Effector memory CD4-positive, alpha-beta T cell (primary cell): ENCODE measurements around the gene CCNJL.

Experiments used
- DNase-seq, 3 donors: peaks; one replicate each; pipeline ENCODE4 v3.0.0-alpha.2; 2020
- H3K27ac ChIP-seq: 2 replicates; pipeline ENCODE4 v1.7.0; 2013; ENCODE audit warnings: mild to moderate bottlenecking, low read length, moderate library complexity; ENCODE audit not compliant: insufficient read depth, poor library complexity, severe bottlenecking
- H3K27me3 ChIP-seq: replicated peaks from 2 replicates; pipeline ENCODE4 v1.7.0; 2013; ENCODE audit warnings: mild to moderate bottlenecking, low read length; ENCODE audit not compliant: insufficient read depth, control insufficient read depth, poor library complexity, severe bottlenecking
- H3K36me3 ChIP-seq: 2 replicates; pipeline ENCODE4 v1.7.0; 2013; ENCODE audit warnings: mild to moderate bottlenecking, low read length, moderate library complexity; ENCODE audit not compliant: control insufficient read depth, insufficient read depth
- H3K4me1 ChIP-seq: 2 replicates; pipeline ENCODE4 v1.7.0; 2013; ENCODE audit warnings: low read length, mild to moderate bottlenecking; ENCODE audit not compliant: control insufficient read depth, insufficient read depth, poor library complexity, severe bottlenecking
- H3K4me3 ChIP-seq: 2 replicates; pipeline ENCODE4 v1.7.0; 2013; ENCODE audit warnings: low read length, low read depth, mild to moderate bottlenecking; ENCODE audit not compliant: insufficient read depth, poor library complexity, severe bottlenecking
- H3K9me3 ChIP-seq: 2 replicates; pipeline ENCODE4 v1.7.0; 2013; ENCODE audit warnings: mild to moderate bottlenecking, low read length, moderate library complexity; ENCODE audit not compliant: control insufficient read depth
- total RNA-seq, 3 donors: gene quantifications; one replicate each; lab custom pipeline; 2026; lab: John Stamatoyannopoulos, UW

Gene CCNJL, protein sequence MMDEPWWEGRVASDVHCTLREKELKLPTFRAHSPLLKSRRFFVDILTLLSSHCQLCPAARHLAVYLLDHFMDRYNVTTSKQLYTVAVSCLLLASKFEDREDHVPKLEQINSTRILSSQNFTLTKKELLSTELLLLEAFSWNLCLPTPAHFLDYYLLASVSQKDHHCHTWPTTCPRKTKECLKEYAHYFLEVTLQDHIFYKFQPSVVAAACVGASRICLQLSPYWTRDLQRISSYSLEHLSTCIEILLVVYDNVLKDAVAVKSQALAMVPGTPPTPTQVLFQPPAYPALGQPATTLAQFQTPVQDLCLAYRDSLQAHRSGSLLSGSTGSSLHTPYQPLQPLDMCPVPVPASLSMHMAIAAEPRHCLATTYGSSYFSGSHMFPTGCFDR
- total RNA-seq = 0 to 1.7 (median 0) reads per million in 3 donors

DNA sequence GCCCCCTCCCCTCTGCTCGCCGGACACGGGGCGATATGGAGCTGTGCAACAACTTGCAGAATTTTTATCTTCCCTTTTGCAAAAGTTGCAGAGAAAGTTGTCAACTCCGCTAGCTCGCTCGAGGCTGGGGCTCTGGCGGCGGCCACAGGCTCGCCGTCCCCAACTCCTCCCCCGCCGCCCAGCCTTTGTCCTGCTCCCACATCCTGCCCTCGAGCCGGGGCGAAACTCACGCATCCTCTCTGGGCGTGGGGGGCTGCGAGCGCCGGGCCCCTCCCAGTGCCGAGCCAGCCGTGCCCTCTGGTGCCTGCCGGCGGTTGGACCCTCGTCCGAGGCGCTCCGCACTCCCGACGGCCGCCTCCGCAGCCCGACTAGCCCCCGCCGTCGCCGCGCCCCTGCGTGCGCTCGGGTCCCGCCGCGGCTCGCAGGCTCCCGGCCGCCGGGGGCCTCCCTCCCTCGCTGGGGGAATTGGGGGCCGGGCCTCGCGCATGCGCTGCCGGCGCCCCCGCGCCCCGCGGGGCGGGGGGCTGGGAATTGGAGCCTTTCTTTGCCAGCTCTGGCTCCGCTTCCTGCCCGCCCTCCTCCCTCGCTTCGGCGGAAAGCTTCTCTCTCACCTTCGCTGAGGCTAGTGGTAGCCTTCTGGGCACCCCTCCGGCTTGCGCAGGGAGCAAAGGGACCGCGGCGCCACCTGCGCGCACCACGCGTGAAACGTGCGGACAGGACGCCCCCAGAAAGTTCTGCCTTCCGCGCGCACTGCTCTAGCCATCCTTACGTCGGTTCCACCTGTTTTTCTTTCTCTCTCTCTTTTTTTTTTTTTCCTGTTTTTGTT lies at the start of gene CCNJL:
CCNJL (minus strand) TSS at position 431 of the 826 bp plus-strand sequence. CDS start 641 bp downstream, outside the sequence.
- peaks cover 26% of the 10 kb centered on the region for H3K27me3 ChIP-seq
- no peaks in the 10 kb centered on the region for H3K36me3 ChIP-seq
- no peak for DNase-seq
- peaks cover 2% of the 10 kb centered on the region for H3K4me1 ChIP-seq
- H3K4me3 ChIP-seq = no peak within 1 kb of the TSS
- no peaks in the 10 kb centered on the region for H3K9me3 ChIP-seq
- H3K27ac ChIP-seq = no peak within 1 kb of the TSS

GRCh38 chr5:160361624-160362228 lies 49.4 kb upstream of the CCNJL start:
- Histone ChIP-seq H3K27me3 (no peaks in the 10 kb centered on the region), H3K9me3 (no peaks in the 10 kb centered on the region)
- DNase-seq = no peak

GRCh38 chr5:160360310-160360709 lies 47.9 kb upstream of the CCNJL start:
- no peak overlapping the region for H3K4me3 ChIP-seq
- H3K27me3 ChIP-seq = no peaks in the 10 kb centered on the region
- H3K9me3 ChIP-seq = no peaks in the 10 kb centered on the region
- DNase-seq = no peak
- H3K27ac ChIP-seq = no peak overlapping the region
- H3K36me3 ChIP-seq = no peaks in the 10 kb centered on the region
- no peaks in the 10 kb centered on the region for H3K4me1 ChIP-seq

More at GRCh38 chr5:160361624-160362228, 49.4 kb upstream of the CCNJL start:
- Histone ChIP-seq H3K4me3 (no peak overlapping the region), H3K4me1 (no peaks in the 10 kb centered on the region), H3K27ac (no peak overlapping the region), H3K36me3 (no peaks in the 10 kb centered on the region)

DNA sequence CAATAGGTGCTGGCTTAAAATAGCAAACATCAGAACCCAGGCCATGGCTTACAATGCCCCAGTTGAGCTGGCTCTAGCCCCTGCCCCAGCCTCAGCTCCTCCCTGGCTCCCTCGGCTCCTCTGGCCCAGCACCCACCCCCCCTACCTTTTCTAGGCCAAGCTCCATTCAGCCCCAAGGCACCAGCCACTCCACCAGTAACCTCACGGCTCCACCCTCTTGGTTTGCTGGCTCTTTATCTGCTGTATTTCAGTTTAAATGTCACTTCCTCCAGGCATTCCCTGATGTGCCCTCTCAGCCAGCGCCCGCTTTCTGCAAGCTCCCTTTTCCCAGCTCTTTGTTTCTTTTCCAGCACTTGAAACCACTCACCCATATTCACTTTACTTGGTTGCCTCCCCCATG lies 47.5 kb upstream of the CCNJL start:
- H3K36me3 ChIP-seq = no peaks in the 10 kb centered on the region
- H3K9me3 ChIP-seq = no peaks in the 10 kb centered on the region
- no peak overlapping the region for H3K4me3 ChIP-seq
- no peaks in the 10 kb centered on the region for H3K27me3 ChIP-seq
- no peak overlapping the region for H3K27ac ChIP-seq
- no peaks in the 10 kb centered on the region for H3K4me1 ChIP-seq
- DNase-seq = no peak

DNA sequence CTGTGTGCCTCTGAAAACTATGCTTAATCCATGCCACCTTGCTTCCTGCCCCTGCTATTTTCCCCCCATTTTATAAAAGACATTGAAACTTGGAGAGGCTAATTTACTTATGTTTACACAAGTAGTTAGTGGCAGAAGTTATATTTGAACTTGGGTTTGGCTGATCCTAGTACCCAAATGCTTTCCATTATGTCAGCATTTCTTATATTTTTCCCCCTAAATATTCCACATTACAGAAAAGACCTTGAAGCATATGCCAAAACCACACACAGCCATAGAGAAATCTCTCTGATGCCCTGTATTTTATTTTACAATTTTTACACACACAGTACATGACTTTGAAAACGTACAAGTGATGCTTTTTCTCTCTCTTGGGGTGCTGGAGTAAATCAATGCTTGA lies 46.9 kb upstream of the CCNJL start:
- H3K9me3 ChIP-seq = no peaks in the 10 kb centered on the region
- H3K4me3 ChIP-seq = no peak overlapping the region
- no peak overlapping the region for H3K27ac ChIP-seq
- no peaks in the 10 kb centered on the region for H3K27me3 ChIP-seq
- no peaks in the 10 kb centered on the region for H3K36me3 ChIP-seq
- no peak for DNase-seq
- H3K4me1 ChIP-seq = no peaks in the 10 kb centered on the region

GRCh38 chr5:160357861-160358411 lies 45.6 kb upstream of the CCNJL start:
- no peaks in the 10 kb centered on the region for H3K36me3 ChIP-seq
- no peaks in the 10 kb centered on the region for H3K27me3 ChIP-seq
- DNase-seq = no peak
- H3K4me3 ChIP-seq = no peak overlapping the region
- no peak overlapping the region for H3K27ac ChIP-seq
- no peaks in the 10 kb centered on the region for H3K9me3 ChIP-seq
- H3K4me1 ChIP-seq = no peaks in the 10 kb centered on the region

GRCh38 chr5:160357394-160357793 lies 45.0 kb upstream of the CCNJL start:
- no peaks in the 10 kb centered on the region for H3K9me3 ChIP-seq
- DNase-seq = no peak
- H3K4me1 ChIP-seq = no peaks in the 10 kb centered on the region
- no peak overlapping the region for H3K27ac ChIP-seq
- H3K4me3 ChIP-seq = no peak overlapping the region
- no peaks in the 10 kb centered on the region for H3K27me3 ChIP-seq
- no peaks in the 10 kb centered on the region for H3K36me3 ChIP-seq

- H3K4me3 ChIP-seq = no peak overlapping the region
- no peaks in the 10 kb centered on the region for H3K9me3 ChIP-seq
- no peaks in the 10 kb centered on the region for H3K36me3 ChIP-seq
- no peak for DNase-seq
- no peak overlapping the region for H3K27ac ChIP-seq
- no peaks in the 10 kb centered on the region for H3K27me3 ChIP-seq
- no peaks in the 10 kb centered on the region for H3K4me1 ChIP-seq
These were observed 44.4 kb upstream of the CCNJL start for GRCh38 chr5:160356550-160357347.

DNA sequence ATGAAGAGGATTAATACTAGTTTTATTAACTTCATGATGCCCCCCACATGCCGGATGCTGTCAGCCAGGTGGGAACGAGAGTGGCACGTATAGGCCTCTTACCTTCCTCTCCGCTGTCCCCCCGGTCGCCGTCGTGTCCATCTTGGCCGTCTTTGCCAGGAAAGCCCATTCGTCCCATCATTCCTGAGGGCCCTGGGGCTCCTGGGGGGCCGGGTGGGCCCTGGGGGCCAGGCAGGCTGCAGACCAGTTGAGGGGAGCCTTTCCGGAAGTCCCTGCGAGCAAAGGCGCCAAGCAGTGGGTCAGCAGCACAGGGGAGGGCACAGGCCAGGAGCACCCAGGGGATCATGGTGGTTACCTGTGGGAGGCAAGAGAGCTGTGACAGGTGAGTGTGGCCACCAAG lies 42.3 kb upstream of the CCNJL start:
- Histone ChIP-seq H3K4me3 (no peak overlapping the region), H3K27me3 (no peaks in the 10 kb centered on the region), H3K36me3 (no peaks in the 10 kb centered on the region), H3K9me3 (no peaks in the 10 kb centered on the region), H3K4me1 (no peaks in the 10 kb centered on the region), H3K27ac (no peak overlapping the region)
- no peak for DNase-seq
